Peyer's patch (tissue), 4 donors: ENCODE data around the gene KCNN1.

Source experiments
- CTCF ChIP-seq, 6 experiments: fragments of 450-650 bp in 4 of 6; fragments of 200-600 bp in 2 of 6; sonication (generic) in 1 of 6; IDR thresholded peaks; one replicate each; pipeline ENCODE4 v1.5.1; 2017 to 2019; ENCODE audit warnings: antibody characterized with exemption in 6 of 6, mild to moderate bottlenecking in 3 of 6, moderate library complexity in 1 of 6
- POLR2A ChIP-seq, 2 donors: fragments of 450-650 bp; IDR thresholded peaks; one replicate each; pipeline ENCODE4 v1.5.1; 2017; ENCODE audit warnings: antibody characterized with exemption in 2 of 2, mild to moderate bottlenecking in 2 of 2, moderate library complexity in 2 of 2

GRCh38 chr19:17953316-17953801, 13.5 kb upstream of the KCNN1 start:
- TF ChIP-seq CTCF (IDR thresholded peaks at IDR 0.05) = no peak
- TF ChIP-seq POLR2A (IDR thresholded peaks at IDR 0.05) = no peak
